GM18907 (cell line): Measurements from ENCODE around the gene KRT79.
"Not testable (repeated sequence)": the region's sequence is repeated elsewhere in the genome, so short reads cannot be mapped to it uniquely, and the experiment has no call there.

ENCODE experiments used
- ATAC-seq: cut with Tn5 transposase; IDR thresholded peaks from one replicate; pipeline ENCODE4 v1.9.1; 2021; ENCODE audit warnings: mild to moderate bottlenecking, moderate library complexity; ENCODE audit not compliant: unreplicated experiment

Gene KRT79

DNA sequence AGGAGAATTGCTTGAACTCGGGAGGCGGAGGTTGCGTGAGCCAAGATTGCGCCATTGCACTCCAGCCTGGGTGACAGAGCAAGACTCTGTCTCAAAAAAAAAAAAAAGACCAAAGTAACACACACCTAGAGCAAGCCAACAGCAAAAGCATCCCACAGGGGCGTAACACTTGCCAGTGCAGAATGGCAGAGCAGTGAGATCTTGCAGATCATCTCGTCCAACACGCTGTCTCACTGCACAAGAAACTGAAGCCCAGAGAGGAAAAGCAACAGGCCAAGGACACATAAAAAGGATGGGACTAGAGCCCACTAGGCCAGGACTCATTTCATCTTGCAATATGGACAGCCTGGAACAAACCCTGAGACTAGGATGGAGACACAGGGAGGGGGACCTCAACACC lies 27.4 kb upstream of the KRT79 start:
- ATAC-seq: no peak

DNA sequence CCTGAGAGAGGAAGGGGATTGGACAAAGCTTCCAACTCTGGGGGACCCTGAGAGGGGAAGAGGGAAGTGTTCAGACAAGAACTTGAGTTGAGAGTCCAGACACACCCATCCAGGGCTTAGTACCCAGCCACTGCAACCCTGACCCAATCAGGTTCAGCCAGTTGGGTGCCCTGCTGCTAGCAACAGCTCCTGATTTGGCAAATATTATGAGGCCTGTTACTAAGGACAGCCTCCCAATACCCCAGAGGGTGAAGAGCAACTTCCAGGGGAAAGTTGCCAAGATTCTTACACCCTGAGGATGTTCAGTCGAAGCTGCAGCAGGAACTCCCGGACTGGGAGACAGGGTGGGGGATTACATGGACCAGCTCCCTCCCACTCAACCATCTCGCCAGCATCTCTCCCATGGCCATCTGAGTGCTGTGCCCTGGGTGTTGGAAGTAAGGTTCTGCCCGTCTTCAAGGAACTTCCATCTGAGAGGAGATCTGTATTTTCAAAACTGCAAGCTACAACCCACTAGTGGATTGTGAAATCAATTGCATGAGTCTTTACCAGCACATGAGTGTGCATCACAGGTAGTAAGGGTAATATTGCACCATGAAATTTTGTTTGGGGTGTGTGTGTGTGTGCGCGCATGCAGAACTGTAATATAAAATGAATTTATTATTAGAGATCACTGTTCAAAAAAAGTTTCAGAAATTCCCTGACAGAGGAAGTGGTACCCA lies 26.2 kb upstream of the KRT79 start:
- no peak for ATAC-seq

DNA sequence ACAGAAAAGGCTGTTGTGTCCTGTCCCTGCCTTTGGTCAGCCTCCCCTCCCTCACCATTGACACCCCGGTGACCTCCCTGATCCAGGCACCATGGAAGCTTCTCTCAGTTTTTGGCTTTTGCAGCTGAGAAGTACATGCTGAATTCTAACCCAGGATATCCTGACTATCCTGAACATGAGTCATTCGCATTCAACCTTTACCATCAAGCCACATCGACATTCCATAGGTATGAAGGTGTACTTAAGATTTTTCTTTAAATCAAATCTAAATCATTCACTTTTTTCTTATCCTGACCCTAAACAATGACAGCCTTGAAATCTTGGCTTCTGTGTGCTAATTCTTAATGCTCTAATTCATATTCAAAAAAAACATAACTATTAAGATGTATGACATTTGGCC lies 23.4 kb upstream of the KRT79 start:
- ATAC-seq: no peak

DNA sequence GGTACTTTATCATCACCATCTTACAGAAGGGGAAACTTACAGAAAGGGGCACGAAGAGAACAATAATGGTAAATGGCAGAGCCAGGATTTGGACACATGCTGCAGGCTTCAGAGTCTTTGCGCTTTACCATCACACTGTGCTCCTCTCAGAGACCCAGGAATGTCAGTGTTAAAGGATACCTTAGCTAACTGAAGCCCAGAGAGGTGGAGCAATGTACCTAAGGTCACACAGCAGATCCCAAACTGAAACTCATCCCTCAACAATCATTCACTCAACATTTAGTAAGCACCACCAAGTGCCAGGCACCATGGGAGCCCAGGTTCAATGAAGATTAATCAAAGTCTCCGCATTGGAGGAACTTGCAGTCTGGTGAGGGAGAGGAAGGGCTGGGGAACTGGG lies 22.7 kb upstream of the KRT79 start:
- no peak for ATAC-seq

DNA sequence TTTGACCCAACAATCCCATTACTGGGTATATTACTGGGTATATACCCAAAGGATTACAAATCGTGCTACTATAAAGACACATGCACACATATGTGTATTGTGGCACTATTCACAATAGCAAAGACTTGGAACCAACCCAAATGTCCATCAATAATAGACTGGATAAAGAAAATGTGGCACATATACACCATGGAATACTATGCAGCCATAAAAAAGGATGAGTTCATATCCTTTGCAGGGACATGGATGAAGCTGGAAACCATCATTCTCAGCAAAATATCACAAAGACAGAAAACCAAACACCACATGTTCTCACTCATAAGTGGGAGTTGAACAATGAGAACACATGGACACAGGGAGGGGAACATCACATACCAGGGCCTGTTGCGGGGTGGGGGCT lies 22.0 kb upstream of the KRT79 start:
- ATAC-seq: not testable (repeated sequence)

DNA sequence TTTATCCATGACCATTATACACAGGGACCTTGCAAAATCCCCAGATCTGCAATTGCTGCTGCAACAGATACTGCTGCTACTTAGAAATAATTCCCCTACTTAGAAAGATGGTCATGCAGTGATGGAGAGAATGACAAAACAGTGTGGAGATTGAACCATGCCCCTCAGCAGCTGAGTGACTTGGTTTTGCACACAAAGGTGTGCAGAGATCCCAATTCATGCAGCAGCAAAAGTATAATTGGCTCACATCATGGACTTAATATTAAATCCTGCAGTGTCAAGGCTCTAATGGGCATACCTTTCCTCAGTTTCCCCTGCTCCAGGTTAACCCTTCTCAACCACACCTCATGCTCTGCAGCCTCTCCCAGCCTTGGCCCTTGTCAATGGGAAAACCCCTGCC lies 17.7 kb upstream of the KRT79 start:
- no peak for ATAC-seq

DNA sequence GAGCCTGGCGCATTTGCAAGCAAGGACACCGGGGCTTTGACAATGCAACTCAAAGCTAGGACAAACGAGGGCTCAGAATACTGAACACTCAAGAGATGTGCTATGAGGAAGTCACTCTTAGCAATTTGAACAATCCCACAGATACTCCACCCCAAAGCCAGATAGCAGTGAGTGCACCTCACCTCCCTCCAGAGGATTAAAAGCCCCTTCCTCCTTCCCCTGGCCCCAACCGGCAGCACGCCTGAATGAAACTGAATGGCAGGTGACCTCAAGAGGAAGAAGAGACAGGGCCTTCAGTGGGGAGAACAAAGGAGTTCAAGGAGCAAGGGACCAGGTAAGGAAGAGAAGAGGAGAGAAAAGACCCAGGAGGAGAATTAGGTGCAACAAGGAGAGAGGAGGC lies 16.6 kb upstream of the KRT79 start:
- ATAC-seq: no peak

DNA sequence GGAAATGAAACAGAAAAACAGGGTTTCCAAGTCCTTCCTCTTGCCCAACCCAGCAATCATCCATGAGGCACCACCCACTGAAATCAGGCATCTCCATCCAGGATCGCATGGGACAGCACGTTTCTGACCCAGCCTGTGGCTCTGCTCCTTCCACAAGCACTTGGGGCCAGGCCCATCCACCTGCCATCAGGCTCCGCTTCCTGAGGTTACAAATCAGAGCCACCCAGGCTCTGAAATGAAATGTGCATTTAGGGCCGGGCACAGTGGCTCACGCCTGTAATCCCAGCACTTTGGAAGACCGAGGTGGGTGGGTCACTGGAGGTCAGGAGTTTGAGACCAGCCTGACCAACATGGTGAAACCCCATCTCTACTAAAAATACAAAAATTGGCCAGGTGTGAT lies 15.4 kb upstream of the KRT79 start:
- no peak for ATAC-seq

DNA sequence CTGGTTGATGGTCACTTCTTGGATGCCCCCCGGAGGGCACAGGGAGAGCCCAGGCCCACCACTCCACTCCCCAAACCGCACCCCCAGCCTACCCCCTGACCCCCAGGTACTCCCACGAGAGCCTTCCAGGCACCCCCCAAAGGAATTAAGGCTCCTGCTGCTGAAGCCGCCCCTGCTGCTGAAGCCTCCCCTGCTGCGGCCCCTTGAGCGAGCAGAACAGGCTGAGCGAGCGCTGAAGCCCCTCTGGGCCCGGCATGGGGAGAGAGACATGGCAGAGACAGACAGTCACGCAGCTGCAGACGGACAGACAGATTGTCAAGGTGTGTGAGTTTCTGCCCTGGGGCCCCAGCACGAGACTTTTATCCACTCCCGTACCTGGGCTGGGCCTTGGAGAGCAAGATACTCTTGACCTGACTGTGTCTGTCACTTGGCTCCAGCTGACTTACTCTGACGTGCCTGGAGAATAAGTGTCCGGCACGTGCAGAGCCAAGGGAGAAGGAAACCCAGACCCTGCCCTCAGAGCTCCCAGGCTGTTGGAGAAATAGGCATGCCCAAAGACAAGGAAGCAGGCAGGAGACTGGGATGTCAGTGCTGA lies 14.6 kb upstream of the KRT79 start, which contains the start of gene KRT78:
Gene KRT78 (minus strand): TSS at position 334 of the 595 bp plus-strand sequence. CDS start 64 bp downstream, at position 270.
- ATAC-seq: no peak

DNA sequence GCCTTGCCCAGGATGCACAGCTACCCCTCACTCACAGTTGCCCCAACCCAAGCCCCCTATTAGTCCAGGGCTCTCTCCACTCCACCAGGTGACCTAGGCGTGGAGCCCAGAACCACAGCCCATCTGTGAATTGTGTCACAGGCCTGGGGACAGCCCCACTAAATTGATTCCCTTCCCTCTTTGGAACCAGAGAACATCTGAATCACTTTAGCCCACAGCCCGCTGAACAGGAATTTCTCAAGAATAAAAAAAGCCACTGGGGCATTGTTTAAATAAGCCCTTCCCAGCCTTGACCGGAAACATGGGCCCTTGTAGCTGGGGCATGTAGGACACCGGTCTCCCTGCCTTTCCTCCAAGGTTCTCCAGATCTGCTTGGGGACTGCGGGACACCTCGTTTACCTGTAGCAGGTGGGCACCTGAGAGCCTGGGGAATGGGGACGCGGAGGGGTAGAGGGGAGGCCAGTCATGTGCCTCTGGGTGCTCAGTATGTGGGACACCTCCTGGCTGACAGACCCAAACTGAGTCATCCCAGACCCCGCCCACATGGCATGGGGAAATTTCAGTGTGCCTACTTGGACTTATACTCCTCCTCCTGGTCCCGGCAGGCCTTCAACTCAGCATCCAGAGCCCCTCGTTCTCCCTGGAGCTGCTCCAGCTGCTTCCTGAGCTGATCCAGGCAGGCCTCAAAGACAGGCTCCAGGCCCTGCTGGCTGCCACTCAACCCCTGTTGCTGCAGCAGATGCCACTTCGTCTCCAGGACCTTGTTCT lies 13.4 kb upstream of the KRT79 start:
- ATAC-seq: no peak

DNA sequence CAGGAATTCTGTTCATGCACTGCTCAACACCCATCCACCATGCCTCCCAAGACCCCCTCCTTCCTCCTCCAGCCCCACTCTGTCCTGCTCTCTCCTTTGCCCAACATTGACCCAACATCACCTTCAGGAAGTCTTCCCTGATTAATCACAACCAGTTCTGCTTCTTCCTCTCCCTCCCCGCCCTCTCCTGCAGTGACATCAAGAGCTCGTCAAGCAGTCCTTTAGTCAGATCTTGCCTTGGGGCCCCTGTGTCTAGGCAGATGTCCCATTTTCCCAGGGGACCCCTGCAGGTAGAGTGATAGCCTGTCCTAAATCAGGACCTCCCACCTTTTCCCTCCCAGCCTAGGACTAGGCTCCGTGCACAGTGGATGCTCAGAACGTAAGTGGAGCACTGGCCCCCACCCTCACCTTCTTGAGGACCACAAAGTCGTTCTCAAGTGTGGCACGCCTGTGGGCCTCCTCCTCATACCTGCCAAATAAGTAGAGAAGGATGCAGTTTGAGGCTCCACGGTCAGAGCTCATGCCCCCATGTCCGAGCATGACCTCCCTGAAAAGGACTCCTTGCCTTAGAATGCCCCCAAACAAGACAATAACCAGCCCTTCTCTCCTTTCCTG lies 12.4 kb upstream of the KRT79 start:
- ATAC-seq: no peak

DNA sequence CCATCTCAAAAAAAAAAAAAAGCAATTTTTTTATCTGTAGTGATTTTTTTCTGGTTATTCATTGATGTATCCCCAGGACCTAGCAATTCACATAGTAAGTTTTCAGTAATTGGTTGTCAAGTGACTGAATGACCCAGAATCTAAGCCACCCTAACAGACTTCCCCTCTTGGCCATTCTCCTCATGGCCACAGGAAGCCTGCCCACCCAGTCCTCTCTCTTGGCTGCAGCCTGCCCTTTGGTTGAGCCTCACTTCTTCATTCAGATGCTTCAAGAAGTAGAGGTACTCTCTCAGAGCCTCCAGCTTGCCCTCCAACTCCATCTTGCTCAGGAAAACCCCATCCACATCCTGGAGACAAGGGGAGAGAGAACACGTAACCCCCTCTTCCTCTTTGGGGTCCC lies 11.8 kb upstream of the KRT79 start:
- no peak for ATAC-seq

DNA sequence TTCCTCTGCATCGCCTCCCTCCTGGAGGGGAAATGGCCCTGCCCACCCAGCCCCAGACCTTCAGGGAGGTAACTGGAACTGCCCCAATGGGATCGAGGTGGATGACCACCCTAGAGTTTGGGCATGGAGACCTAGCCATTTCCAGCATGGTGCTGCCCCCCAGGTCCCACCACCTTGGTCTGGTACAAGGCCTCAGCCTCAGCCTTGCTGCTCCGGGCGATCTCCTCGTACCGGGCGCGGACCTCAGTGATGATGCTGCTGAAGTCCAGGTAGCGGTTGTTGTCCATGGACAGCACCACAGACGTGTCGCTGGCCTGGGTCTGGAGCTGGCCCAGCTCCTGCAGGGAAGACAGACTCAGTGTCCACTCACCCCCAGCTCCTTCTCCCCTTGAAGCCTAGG lies 10.3 kb upstream of the KRT79 start:
- ATAC-seq: no peak

DNA sequence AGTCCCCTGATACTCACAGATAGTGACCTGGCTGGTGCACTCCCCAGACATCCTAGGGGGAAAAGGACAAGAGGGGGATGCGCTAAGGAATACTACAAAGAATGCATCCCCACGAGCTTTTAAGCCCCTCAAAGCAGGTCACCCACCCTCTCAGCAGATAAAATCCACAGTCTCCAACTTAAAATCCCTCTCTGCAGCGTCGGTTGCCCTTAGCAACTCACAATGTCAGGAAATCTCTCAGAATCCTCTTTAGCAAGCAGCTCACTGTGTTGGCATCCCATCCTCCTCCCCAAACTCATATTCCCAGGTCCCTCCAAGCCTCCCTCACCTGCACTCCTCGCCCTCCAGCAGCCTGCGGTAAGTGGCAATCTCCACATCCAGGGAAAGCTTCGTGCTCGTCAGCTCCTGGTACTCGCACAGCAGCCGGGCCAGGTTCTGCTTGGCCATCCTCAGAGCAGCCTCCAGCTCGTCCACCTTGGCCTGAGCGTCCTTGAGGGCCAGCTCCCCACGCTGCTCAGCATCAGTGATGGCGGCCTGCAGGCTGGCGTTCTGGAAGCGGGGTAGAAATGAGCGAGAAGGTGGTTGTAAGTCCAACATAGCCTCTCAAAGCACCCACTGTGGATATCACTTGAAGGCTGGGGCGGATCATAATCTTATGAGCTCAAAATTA lies 5.5 kb upstream of the KRT79 start:
- no peak for ATAC-seq

DNA sequence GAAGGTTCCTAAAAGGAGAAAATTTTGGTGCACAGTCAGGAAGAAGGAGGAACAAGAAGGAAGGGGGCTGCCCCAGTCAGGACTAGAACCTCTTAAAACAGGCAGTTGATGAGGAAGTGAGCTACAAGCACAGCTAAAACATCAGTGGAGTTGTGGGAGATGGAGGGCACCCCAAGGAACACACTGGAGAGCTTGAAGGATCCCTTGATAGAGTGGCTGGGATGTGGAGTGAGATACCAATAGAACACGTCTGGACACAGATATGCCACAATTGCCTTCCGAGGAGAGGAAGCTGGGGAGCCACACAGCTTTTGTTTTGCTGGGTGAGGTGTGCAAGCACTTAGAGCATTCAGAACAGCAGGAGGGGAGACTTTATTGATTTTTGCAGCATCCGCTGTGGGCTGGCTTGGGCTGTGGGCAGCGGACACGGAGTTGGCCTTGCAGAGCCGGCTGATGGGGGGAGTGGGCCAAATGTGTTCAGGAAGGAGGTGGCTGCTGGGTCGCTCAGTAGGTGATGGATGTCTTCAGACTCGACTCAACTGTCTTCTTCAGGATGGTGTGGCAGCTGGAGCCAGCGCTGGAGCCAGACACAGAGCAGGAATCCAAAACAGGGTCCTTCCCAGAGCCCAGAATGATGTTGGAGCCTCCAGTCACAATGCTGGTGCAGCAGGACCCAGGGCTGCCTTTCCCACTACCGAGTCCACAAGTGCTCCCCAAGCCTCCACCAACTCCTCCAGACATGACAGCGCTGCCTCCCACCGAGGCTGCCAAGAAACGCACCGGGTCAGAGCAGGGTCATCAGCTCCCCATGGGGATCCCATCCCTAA lies 4.7 kb upstream of the KRT79 start:
- ATAC-seq: no peak

DNA sequence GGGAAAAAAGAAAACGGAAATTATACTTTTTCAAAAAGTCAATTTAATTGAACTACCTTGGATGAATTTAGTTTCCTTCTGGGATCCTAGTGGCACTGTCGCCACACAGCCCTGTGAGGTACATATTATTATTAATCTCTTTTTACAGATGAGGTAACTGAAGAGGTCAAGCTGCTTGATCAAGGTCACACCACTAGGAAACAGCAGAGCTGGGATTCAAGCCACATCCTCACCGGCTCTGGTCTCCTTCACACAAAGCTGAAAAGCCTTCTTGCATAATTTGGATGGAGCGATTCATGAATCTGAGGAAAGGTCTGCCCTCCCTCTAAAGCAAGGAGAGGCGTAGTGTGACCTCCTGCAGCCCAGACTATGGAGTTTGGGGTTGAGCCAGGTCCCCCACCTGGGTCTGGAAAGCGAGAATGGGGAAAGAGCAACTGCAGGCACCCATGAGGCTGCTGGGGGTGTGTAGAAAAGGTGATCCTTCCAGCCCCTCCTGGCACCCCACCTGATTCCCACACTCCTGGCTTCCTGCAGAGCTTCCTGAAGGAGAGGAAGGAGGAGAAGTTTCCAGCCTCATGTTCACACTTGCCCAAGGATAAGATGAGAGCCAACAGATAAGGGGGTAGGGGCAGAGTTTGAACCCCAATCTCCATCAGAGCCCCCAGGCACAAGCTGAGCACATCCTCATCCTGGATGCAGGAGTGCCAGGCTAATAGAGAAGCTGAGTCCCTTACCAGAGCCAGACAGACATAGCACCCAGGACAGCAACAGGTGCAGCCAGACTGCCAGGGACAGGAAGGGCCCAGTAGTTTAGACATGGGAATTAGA lies 3.9 kb upstream of the KRT79 start:
- ATAC-seq: no peak

DNA sequence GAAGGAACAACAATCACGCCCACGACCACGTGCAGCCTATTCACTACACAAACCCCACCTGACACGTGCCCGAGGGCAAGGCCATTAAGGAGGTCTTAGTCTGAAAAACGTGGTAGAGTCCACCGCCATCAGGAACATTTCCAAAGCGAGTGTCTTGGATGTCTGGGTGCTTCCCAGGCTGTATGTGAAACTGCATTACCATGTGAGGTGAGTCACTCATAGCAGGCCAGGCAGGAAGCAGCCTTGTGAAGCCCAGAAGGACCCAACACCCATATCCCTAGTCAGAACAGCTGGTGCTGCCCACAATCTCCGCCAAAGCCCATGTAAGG lies 3.3 kb upstream of the KRT79 start:
- ATAC-seq: no peak

DNA sequence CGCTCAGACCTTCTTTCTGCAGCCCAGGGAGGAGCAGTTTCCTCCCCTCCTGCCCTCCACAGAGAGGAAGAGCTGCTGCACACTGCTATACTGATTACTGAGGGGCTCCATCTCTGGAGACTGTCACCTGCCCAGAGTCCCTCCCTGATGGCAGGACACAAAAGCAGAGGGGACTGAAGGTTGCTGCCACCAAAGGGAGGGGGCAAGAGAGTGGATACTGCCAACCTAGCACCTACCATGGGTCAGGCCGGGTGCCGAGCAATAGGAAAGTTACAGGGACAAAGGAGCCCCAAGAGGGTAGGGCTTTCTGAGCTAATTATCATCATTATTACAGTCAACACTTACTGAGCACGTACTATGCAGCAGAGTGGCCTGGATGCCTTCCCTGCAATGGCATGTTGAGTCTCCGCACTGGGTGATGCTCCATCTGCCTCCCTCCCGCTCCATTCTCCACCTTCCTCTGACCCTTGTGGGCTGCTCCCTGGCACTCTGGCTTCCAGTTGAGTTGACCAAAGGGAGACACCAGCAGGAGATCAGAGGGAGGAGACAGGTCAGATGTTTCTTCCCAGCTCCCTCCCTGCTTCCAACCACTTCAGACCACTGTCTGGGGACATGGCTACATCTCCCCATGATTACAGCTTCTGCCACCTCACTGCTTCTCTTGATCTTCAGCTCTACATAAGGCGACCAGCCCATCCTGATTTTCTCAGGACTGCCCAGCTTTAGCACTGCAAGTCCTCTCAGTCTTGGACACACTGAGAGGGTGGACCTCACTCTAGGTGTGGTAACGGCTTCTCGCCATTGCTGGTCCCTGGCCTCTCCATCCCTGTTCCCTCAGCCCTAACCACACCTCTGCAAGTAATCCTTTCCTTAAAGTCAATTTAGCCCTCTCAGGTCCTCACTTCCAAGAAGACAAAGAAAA lies 2.6 kb upstream of the KRT79 start:
- ATAC-seq: no peak
